ENCODE measurements around the gene NKX2-3.

Gene NKX2-3

GRCh38 chr10:99532687-99533495 is at the start of gene NKX2-3:
TSS of gene NKX2-3 (plus strand) at chr10:99532942. CDS start at chr10:99533132, 190 bp downstream.
- DNase-seq, result peak; percentile 75

GRCh38 chr10:99484626-99485581 is 47.8 kb upstream of the NKX2-3 start:
- DNase-seq, result no peak

GRCh38 chr10:99487125-99487807 is 45.5 kb upstream of the NKX2-3 start:
- no peak for DNase-seq

- no peak for DNase-seq
Observed at GRCh38 chr10:99489271-99489670, 43.5 kb upstream of the NKX2-3 start.

- DNase-seq, result no peak
Observed at GRCh38 chr10:99497343-99498025, 35.3 kb upstream of the NKX2-3 start.

GRCh38 chr10:99506416-99506815 is 26.3 kb upstream of the NKX2-3 start:
- no peak for DNase-seq

GRCh38 chr10:99507265-99507664 is 25.5 kb upstream of the NKX2-3 start:
- DNase-seq, result no peak

GRCh38 chr10:99513061-99513460 is 19.7 kb upstream of the NKX2-3 start:
- no peak for DNase-seq

- DNase-seq, result no peak
Observed at GRCh38 chr10:99519690-99520039, 13.1 kb upstream of the NKX2-3 start.

- DNase-seq, result no peak
Observed at GRCh38 chr10:99520040-99520846, 12.5 kb upstream of the NKX2-3 start.

- DNase-seq, result no peak
Observed at GRCh38 chr10:99520847-99521764, 11.6 kb upstream of the NKX2-3 start.

GRCh38 chr10:99521765-99522469 is 10.8 kb upstream of the NKX2-3 start:
- DNase-seq, result no peak

GRCh38 chr10:99522470-99523250 is 10.1 kb upstream of the NKX2-3 start:
- DNase-seq, result no peak

GRCh38 chr10:99523251-99523773 is 9.4 kb upstream of the NKX2-3 start:
- no peak for DNase-seq

GRCh38 chr10:99524050-99524666 is 8.6 kb upstream of the NKX2-3 start:
- DNase-seq, result no peak

GRCh38 chr10:99524736-99525380 is 7.9 kb upstream of the NKX2-3 start:
- no peak for DNase-seq

- no peak for DNase-seq
Observed at GRCh38 chr10:99525897-99526296, 6.8 kb upstream of the NKX2-3 start.

All from right hindlimb (tissue), 1 donor.